ENCODE results near the gene FAM72A. TPM values are rescaled to one million over a fixed set of nuclear protein-coding genes. Genes with fewer than 3 reads are reported as not detected.
"Not testable (repeated sequence)": the region's sequence is repeated elsewhere in the genome, so short reads cannot be mapped to it uniquely, and the experiment has no call there.

Gene FAM72A
- total RNA-seq = 10 to 100 TPM; 27.0 to 31.9 TPM

DNA sequence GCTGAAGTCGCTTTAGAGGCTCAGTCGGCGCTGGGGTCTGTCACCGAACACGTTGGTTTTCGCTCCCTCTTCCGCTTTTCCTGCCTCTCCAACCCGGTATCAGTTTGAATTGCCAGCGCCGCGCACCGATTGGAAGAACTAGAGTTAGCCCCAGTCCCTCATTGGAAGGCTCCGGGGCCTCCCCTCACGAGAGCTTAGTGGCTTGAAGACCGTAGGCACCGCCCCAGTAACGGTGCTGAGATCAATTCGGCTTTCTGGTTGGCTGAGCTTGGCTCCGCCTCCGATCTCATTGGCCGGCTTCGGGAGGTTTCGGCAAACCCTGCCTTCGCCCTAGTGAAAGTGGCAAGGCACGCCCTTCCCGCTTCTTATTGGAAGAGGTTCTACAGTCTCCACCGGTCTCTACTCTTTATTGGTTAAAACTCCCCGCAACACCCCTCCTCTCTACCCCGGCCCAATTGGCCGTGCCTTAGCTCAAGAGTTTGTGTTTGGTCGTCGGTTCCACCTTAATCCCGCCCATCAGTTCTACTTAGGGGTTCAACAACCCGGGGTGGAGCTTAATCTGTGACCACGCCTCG lies at the start of gene FAM72A:
TSS of gene FAM72A (minus strand) at position 51 of the 575 bp plus-strand sequence. CDS start 814 bp downstream, outside the sequence.
- POLR2A ChIA-PET; H3K4me1 Mint-ChIP-seq (ENCODE audit: low read depth); CTCF ChIA-PET; H3K27me3 Mint-ChIP-seq; intact Hi-C loops (cut with micrococcal nuclease); H3K36me3 Mint-ChIP-seq (ENCODE audit: low read depth); H3K9me3 Mint-ChIP-seq: not testable (repeated sequence)
- peak within 1 kb of the TSS; percentile 78 for H3K27ac Mint-ChIP-seq
- peak; percentile 98 for DNase-seq
- ATAC-seq = peak; percentile 86
- H3K4me3 Mint-ChIP-seq = peak within 1 kb of the TSS; percentile 75

DNA sequence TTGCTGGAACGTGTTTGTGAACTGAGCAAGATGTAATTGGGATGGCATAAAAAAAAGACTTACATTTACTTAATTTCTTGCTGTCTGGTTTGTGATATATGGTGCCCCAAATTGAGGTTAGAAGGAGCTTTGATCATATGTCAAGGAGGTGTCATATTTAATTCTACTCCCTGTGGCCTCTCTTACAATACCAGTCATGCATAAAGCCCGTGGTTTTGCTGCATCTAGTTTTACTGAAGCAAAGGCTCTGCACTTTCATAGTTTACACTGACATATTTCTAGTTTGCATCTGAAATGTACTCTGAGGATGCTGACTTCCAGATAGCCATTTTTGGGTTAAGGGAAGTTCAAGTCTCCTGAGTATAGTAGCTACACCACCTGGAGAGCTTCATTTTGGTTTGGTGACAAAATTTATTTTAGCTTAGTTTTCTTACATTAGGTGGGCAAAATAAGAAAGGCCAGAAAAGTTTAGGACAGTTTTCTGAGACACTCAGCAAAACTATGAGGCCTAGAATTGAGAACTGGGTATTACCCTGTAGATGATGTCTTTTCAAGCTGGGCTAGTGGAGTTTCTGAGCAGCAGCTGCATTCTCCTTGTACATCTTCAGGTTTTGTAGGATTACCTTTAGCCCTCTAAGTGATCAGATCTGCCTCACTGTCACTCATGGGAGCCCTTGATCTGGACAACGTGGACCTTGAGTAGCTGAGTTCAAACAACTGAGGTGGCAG lies 48.5 kb upstream of the FAM72A start:
- peak; percentile 80 for ATAC-seq
- H3K4me1 Mint-ChIP-seq (ENCODE audit: low read depth); DNase-seq; H3K27ac Mint-ChIP-seq; H3K36me3 Mint-ChIP-seq (ENCODE audit: low read depth); H3K9me3 Mint-ChIP-seq; CTCF ChIA-PET; H3K27me3 Mint-ChIP-seq; intact Hi-C loops (cut with micrococcal nuclease); POLR2A ChIA-PET; H3K4me3 Mint-ChIP-seq: not testable (repeated sequence)

DNA sequence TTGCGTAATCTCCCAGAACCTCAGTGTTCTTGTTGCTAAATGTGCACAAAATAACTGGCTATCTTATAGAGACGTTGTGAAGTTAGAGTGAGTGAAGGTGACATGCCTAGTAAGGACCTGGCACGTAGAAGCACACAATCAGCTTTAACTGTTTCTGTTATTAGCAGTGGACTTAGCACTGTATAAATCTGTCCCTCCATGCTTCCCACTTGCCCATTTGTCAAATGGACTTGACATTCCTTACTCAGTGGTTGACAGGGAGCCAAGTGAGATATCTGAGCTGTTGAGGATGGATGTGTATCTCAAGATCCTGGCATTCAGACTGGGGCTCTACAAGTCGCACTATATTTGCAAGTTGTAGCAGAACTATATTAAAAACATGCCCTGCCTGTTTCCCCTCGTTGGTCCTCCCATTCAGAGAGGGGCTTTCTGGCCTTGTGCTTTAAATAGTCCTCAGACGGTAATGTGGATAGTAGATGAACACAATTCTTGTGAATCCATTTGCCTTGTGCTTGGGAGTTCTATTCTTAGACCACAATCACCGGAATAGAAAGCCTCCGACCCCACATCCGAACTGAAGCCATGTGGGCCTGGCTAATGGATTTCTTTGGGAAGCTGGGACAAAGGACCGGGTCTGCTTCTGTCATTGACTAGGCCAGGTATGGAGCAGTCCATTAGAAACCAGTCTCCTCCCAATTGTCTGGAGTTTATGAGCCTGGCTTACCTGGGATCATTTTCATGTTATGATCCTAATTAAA lies 43.7 kb upstream of the FAM72A start:
- DNase-seq; H3K27ac Mint-ChIP-seq; ATAC-seq; H3K27me3 Mint-ChIP-seq; CTCF ChIA-PET; H3K36me3 Mint-ChIP-seq (ENCODE audit: low read depth); intact Hi-C loops (cut with micrococcal nuclease); H3K4me1 Mint-ChIP-seq (ENCODE audit: low read depth); POLR2A ChIA-PET; H3K9me3 Mint-ChIP-seq; H3K4me3 Mint-ChIP-seq: not testable (repeated sequence)

DNA sequence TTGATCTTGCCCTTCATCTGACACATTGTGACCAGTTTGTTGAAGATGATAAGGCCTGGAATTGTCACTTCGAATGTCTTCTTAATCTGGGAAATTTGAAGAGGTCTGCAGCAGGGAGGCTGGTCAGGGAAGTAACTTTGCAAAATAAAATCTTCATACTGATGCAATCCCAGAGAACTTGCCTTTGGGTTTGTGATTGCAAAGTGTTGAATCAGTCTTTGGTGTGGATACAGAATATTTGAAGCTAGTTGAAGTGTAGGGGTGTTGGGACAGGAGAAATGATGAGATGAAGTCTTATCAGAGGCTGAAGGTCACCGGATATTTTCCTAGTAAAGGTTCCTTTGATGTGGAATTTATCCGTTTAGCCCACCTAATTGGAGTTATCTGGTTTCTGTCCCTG lies 42.8 kb upstream of the FAM72A start:
- POLR2A ChIA-PET; H3K4me1 Mint-ChIP-seq (ENCODE audit: low read depth); H3K27ac Mint-ChIP-seq; DNase-seq; H3K4me3 Mint-ChIP-seq; CTCF ChIA-PET; intact Hi-C loops (cut with micrococcal nuclease); H3K27me3 Mint-ChIP-seq; ATAC-seq; H3K36me3 Mint-ChIP-seq (ENCODE audit: low read depth); H3K9me3 Mint-ChIP-seq: not testable (repeated sequence)

GRCh38 chr1:206243335-206243734 lies 40.7 kb upstream of the FAM72A start:
- H3K27me3 Mint-ChIP-seq = not testable (repeated sequence)

DNA sequence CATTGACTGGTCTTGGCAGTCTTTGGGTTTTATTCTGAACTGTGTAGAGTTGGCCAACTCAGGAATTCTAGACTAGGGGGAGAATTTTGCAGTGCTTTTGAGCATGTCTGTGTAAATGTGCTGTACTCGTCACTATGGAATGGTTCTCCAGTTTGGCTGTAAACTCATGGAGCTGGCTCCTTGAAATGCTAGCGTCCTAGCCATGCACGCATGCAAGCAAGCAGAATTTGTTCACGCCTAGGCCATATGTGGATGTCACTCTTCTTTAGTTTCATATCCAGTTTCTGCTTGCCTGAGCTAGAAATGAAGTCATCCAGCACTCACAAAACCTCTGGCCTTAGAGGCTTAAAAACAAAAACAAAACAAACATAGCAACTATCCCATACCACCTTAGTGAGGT lies 37.6 kb upstream of the FAM72A start:
- H3K4me3 Mint-ChIP-seq; DNase-seq; intact Hi-C loops (cut with micrococcal nuclease); H3K36me3 Mint-ChIP-seq (ENCODE audit: low read depth); H3K27me3 Mint-ChIP-seq; CTCF ChIA-PET; H3K27ac Mint-ChIP-seq; H3K9me3 Mint-ChIP-seq; POLR2A ChIA-PET; H3K4me1 Mint-ChIP-seq (ENCODE audit: low read depth): not testable (repeated sequence)
- peak; percentile 22 for ATAC-seq

More at GRCh38 chr1:206243335-206243734, 40.7 kb upstream of the FAM72A start:
- H3K9me3 Mint-ChIP-seq; H3K4me3 Mint-ChIP-seq; intact Hi-C loops (cut with micrococcal nuclease); H3K27ac Mint-ChIP-seq; H3K36me3 Mint-ChIP-seq (ENCODE audit: low read depth); POLR2A ChIA-PET; H3K4me1 Mint-ChIP-seq (ENCODE audit: low read depth); CTCF ChIA-PET: not testable (repeated sequence)
- DNase-seq (peak; percentile 32), ATAC-seq (peak; percentile 92)

- H3K27me3 Mint-ChIP-seq; H3K27ac Mint-ChIP-seq; CTCF ChIA-PET; H3K36me3 Mint-ChIP-seq (ENCODE audit: low read depth); H3K9me3 Mint-ChIP-seq; H3K4me3 Mint-ChIP-seq; ATAC-seq; DNase-seq; POLR2A ChIA-PET; intact Hi-C loops (cut with micrococcal nuclease); H3K4me1 Mint-ChIP-seq (ENCODE audit: low read depth): not testable (repeated sequence)
Observed at GRCh38 chr1:206235190-206235589, 32.6 kb upstream of the FAM72A start.

GRCh38 chr1:206234189-206234916 lies 31.7 kb upstream of the FAM72A start:
- peak; percentile 20 for ATAC-seq
- H3K27ac Mint-ChIP-seq; H3K9me3 Mint-ChIP-seq; DNase-seq; intact Hi-C loops (cut with micrococcal nuclease); H3K4me1 Mint-ChIP-seq (ENCODE audit: low read depth); POLR2A ChIA-PET; H3K36me3 Mint-ChIP-seq (ENCODE audit: low read depth); H3K4me3 Mint-ChIP-seq; CTCF ChIA-PET; H3K27me3 Mint-ChIP-seq: not testable (repeated sequence)

DNA sequence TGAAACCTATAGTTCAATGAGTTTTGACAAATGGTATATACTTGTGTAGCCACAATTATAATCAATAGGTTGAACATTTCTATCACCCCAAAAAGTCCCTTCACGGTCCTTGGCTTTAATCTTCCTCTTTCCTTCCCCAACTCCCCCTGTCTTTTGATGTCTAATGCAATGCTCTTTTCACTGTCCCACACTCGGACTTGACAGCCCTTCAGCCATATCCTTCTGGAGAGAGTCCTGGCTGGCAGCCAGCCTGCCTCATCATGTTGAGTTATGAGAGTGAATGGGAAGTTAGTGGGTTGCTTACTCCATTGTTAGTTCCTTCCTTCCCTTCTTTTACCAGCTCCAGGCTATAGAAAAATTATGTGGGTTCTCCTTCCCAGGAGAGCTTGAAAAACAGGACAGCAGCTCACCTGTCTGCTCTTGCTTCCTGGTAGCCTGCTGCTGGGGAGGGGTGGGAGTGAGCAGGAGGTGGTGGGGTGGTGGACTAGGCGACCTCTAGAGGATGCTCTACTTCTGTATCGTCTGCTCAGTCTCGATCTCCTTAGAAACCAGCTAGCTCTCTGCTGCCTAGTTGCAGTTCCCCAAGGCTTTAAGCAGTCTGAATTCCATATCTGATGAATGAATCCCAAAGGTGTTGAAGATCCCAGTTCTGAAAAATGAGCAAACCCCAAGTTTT lies 30.5 kb upstream of the FAM72A start:
- ATAC-seq = peak; percentile 73
- H3K4me3 Mint-ChIP-seq; intact Hi-C loops (cut with micrococcal nuclease); H3K4me1 Mint-ChIP-seq (ENCODE audit: low read depth); H3K27ac Mint-ChIP-seq; POLR2A ChIA-PET; H3K36me3 Mint-ChIP-seq (ENCODE audit: low read depth); H3K27me3 Mint-ChIP-seq; H3K9me3 Mint-ChIP-seq; DNase-seq; CTCF ChIA-PET: not testable (repeated sequence)

- H3K36me3 Mint-ChIP-seq (ENCODE audit: low read depth); ATAC-seq; H3K4me1 Mint-ChIP-seq (ENCODE audit: low read depth); H3K27ac Mint-ChIP-seq; intact Hi-C loops (cut with micrococcal nuclease); H3K9me3 Mint-ChIP-seq; CTCF ChIA-PET; H3K27me3 Mint-ChIP-seq; POLR2A ChIA-PET; DNase-seq; H3K4me3 Mint-ChIP-seq: not testable (repeated sequence)
Observed at GRCh38 chr1:206231989-206232388, 29.4 kb upstream of the FAM72A start.

GRCh38 chr1:206229286-206229685 lies 26.6 kb upstream of the FAM72A start:
- intact Hi-C loops (cut with micrococcal nuclease); H3K9me3 Mint-ChIP-seq; H3K4me3 Mint-ChIP-seq: not testable (repeated sequence)

More at GRCh38 chr1:206229286-206229685, 26.6 kb upstream of the FAM72A start:
- H3K36me3 Mint-ChIP-seq (ENCODE audit: low read depth); DNase-seq; POLR2A ChIA-PET; H3K4me1 Mint-ChIP-seq (ENCODE audit: low read depth); H3K27me3 Mint-ChIP-seq; CTCF ChIA-PET; H3K27ac Mint-ChIP-seq; ATAC-seq: not testable (repeated sequence)
